Measurements from ENCODE around the gene GABBR2.

- TF ChIP-seq GATA2 (IDR thresholded peaks at IDR 0.05; ENCODE audit: low read depth, low read length) (no peak), GATA3 (IDR thresholded peaks at IDR 0.05; ENCODE audit: low read depth, low read length) (no peak)
These were observed 136.6 kb downstream of the GABBR2 start for GRCh38 chr9:98572054-98572627.
